HG03280 (cell line): ENCODE results near the gene TRIM71.

ENCODE experiments used
- ATAC-seq: cut with Tn5 transposase; IDR thresholded peaks from one replicate; pipeline ENCODE4 v1.9.1; 2021; ENCODE audit warnings: mild to moderate bottlenecking, moderate library complexity; ENCODE audit not compliant: unreplicated experiment

The TRIM71 gene

DNA sequence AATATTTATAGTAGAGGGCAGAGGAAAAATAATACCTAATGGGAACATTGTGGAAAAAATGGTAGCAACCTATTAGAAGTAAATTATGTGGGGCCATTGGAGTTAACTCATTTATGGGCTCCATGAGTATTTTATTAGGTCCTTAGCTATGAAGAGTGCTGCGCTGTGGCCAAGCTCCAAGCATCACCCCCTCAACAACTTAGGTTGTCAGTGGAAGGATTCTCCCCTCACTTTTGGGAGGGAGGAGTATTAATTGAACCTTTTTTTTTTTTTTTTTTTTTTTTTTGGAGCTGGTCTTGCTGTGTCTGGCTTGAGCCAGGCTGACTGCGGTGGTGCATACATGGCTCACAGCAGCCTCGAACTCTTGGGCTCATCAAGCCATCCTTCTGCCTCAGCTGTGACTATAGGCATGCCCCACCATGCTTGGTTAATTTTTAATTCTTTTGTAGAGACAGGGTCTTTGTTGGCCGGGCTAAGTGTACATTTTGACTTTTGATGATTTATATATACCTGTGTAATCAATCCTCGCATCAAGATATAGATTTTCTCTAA is 45.2 kb downstream of the TRIM71 start:
- ATAC-seq, result no peak

DNA sequence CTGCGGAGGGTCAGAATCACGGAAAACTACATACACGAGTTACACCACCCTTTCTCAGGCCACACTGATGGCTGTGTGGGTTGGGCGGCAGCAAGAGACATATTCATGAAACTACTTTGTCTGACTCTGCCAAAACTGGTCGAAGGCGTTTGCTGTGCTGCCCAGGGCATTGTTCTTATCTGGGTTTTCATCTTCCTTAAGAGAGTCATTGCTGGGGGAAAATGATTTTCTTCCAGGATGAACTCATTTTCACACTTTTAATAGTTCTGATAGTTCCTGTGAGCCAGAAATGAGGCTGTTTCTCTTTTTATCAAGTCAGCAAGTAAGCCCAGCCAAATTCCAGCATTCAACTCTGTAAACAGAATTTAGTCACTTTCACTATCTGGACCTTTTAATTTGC is 47.6 kb downstream of the TRIM71 start:
- no peak for ATAC-seq

DNA sequence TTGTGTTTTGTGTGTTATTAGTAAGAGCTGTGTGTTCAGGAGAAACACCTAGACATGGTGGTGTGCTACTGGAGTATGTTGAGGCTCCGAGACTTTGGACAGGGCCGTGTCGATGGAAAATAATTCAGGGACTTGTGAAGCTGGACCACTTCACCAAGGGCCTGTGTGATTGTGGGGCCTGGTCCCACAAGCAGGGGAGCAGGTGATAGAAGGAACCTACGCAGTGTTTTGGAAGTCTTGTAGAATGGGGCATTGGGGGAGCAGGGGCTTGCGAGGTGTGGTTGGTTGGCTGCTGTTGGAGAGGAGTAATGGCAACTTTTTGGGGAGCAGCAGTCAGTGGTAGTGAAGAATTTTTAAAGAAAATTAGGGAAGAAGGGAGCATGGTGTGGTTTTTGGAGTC is 48.7 kb downstream of the TRIM71 start:
- ATAC-seq, result no peak

DNA sequence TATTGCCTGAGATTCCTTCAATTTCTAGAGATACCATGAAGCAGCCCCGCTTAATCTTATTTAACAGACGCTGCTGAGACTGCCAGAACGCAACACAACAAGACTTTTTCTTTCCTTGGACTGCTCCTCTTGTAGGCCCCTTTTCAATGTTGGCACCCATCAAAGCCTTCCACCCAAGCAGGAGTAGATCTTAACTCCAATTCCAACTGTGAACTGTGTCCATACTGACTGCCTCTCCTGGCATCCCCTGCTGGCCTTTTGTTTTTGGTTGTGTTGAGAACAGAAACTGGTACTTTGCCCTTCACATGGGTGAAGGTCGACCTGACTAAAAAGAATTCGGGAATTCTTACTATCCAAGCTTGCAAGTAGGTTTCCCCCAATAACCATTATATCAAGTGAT is 50.2 kb downstream of the TRIM71 start:
- no peak for ATAC-seq

DNA sequence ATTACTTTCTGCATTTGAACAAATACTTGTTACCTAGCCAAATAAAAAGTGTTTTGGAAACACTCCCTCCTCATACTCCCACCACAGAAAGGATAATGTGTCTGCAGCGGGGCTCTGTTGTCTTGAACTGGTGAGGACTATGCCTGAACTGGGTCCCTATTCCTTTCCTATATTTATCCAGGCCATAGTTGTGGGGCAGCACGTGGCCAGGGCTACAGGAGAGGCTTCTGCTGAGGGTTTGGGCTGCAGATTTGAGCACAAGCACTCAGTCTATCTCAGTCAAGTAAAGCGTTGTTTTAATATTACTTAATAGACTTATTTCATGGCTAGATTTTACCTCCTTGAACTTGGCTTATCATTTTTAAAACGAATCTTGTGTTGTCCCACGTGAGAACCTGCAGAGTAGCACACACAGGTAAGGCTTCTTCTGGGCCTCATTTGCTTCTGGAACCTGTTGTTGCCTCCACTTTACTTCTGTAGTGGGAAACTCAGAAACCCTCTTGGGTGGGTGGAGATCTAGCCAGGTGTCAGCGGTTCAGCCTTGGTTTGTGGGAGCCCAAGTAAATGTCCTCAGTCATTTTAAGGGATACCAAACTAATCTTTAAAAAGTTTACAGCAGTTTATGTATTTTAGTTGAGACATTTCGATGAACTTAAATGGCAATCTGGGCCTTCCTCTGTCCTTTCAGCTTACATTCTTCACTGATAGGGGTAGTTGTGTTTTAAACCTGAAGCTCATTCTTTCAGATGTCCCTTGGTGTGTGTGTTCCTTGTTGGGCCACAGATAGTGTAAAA is 51.1 kb downstream of the TRIM71 start:
- no peak for ATAC-seq

DNA sequence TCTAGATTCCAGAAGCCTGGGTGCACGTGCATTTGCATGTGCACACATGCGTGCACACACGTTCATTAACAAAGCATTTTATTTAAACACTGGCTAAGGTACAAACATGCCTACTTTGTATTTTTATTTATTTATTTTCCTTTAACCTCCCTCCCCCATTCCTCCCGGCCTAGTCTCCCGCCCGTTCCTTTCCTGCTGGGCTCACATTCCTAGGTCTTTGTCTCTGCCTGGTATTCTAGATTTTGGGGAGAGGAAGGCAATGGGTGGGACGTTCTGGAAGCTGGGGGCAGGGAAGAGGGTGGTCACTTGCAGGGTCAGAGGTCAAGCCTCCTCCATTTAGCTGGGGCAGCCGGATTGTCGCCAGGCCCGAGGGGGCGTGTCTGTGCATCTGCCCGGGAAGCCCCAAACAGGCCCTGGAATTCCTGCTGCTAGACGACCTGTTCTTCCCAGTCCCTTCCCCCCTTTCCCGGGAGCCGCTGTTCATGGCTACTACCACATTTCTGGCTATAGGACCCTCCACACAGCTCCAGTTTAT is 51.8 kb downstream of the TRIM71 start:
- no peak for ATAC-seq

DNA sequence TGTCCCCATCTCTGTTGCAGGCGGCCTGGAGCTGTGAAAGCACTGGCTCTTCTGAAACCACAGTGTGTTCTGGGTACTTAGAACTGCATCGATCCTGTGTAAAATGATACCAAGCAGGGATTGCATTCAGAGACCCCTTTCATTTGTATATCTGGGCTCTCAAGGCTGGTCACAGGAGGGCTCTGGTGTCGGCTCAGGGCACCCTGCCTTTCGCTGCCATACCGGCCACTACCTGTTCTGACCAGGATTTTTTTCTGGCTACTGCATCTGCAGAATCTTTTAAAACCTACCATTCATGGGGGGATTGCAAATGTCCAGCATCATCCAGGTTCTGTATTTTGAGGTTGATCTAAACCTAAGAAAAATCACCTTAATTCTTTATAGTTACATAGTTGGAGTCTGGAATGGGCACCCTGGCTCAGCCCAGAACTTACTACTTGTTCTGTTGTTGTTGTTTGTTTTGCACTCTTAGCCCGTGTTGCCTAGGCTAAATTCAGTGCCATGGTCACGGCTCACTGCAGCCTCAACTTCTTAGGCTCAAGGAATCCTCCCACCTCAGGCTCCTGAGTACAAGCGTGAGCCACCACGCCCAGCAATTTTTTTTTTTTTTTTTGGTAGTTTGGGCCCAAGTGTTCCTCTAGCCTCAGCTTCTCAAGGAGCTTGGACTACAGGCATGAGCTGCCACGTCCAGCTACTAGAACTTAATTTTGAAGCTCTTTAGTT is 52.7 kb downstream of the TRIM71 start:
- ATAC-seq, result no peak

DNA sequence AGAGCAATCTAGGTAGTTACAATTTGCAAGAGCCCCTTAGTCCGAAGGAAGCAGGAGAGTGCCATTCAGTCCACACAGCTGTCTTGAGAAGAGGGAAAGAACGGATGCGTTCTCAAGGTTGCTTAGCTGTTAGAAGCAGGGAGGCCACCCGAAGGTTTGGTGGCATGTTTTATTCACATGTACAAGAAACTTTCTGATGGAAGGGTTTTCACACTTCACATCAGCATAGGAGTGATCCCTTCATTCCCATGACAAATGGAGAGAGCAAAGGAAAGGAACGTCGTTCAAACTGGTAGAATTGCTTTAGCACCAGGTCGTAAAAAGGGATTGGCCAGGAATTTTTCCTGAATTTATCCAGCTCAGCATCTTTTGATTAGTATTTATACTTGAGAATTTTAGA is 53.5 kb downstream of the TRIM71 start:
- ATAC-seq, result no peak

DNA sequence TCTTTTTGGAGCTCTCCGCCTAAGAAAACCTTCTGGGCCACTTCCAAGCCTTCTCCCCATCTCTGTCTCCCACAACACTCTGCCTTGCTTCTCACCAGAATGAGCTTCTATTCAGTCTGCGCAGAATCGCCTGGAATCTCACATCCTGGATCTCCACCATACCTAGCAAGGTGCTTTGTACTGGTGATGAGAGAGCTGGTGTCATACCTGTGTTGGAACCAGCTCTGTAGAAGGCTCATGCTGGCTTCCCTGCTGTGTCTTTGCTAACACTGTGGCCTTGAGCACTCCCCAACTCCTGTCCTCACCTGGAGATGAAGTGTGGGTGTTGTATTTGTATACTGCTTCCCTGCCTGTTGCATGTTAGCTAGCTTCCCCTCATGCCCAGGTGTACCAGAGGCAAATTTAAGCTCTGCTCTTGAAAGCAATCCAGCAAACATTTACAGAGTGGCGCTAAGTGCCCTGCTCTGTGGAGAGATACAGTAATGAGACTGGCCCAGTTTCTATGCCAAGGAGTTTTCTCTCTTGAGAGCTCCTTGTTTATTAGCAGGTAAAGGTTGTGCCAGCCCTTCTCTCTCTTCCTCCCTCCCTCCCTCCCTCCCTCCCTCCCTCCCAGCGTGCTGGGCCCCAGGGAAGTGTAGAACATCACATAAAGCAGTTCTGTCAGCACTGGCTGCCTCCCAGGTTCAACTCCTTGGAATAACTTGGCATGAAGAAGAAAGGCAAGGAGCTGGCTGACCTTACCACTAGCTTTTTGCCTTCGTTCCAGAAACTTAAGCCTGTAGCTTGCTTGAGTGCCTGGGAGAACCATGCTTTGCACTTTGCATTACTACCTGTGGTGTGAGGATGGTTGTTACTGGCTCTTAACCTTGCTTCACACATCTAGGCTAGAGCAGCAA is 54.9 kb downstream of the TRIM71 start:
- ATAC-seq, result no peak

DNA sequence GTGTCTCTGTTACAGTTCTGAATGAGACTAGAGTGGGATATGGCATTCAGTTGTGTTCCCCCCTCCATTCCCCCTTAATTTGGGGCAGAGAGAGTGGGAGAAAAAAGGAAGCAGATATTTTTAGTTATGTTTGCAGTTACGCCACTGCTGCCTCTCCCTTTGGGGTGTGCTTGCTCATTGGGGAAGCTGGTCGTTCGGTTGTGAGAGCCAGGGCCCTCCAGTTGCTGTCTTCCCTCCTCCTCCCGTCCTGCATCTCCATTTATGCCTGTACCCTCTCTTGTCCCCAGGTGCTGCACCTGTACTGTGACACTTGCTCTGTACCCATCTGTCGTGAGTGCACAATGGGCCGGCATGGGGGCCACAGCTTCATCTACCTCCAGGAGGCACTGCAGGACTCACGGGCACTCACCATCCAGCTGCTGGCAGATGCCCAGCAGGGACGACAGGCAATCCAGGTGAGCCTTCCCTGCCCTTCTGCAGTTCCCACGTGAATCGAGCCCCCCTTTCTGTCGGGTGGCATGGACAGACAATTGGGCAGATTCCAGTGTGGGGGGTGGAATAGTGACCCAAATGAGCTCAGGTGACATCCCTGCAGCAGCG is 55.8 kb downstream of the TRIM71 start:
- no peak for ATAC-seq

DNA sequence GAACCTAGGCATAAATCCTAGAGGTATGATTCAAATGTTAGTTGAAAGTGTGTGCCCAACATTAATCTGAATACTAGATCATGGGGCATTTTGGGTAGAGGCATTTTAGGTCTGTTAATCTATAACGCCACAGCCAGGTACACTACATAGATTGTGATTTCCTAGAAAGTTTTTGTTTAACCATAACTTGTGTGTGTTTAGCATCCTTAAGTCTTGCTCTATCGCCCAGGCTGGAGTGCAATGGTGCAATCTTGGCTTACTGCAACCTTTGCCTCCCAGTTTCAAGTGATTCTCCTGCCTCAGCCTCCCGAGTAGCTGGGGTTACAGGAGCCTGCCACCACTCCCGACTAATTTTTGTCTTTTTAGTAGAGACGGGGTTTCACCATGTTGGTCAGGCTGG is 59.1 kb downstream of the TRIM71 start:
- ATAC-seq, result no peak

DNA sequence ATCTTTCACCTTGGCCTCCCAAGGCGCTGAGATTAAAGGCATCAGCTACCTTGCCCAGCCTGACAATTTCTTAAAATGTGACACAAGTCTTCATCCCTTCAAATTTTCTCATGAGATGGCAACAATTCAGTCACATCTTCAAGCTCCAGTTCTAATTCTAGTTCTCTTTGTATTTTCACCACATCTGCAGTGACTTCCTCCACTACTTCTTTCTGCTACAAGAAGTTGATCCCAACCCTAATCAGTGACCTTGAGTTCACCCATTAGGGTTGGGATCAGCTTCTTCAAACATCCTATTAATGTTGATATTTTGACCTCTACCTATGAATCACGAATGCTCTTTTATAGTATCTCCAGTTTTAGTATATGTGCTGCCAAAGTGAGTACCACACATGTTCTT is 59.8 kb downstream of the TRIM71 start:
- ATAC-seq, result no peak

DNA sequence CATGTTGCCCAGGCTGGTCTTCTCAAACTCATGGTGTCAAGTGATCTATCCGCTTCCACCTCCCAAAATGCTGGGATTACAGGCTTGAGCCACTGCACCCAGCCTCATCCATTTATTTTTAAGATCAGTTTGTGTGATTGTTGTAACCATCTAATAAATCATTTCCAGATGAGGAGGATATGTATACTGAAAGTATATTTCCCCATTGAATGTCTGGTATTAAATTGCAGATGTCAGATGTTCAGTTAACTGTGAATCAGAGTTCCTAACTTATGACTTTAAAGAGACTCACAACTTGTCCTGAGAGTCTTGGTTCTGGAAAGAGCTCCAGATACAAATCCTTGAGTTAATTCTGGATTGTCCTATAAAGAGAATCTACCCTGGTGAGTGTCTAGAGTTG is 62.4 kb downstream of the TRIM71 start:
- no peak for ATAC-seq

DNA sequence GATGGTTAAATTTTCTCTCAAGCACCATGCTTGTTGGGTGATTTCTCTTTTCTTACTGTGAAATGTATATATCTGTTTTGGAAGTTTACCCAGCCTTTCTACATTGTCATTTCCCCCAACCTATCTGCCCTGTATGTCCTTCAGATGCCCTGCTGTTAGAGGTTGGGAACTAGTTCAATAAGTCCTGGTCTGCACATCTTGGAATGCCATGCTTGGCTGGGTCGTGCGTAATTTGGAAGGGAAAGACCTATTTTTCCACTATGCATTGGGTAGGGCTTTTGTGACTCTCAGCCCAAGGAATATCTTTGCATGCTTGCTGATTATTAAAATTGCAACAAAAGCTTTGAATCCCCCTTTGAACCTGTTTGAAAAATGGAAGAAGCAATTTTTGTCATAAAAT is 63.8 kb downstream of the TRIM71 start:
- no peak for ATAC-seq

DNA sequence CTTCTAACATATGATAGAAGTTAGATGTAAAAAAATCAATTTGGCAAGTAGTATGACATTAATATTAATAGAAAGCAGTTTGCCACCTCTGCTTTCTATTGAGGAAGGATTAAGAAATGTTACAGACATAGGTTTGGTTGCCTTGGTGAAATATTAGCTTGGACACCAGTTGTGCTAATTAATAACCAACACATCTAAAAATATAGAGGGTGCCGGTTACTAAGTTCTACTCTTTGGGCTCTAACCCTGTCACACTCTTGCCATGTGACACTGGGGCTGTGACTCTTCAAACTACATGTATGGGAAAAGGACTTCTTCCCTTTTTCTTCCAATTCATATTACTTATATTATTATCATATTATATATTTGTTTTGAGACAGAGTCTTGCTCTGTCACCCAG is 64.4 kb downstream of the TRIM71 start:
- ATAC-seq, result no peak

DNA sequence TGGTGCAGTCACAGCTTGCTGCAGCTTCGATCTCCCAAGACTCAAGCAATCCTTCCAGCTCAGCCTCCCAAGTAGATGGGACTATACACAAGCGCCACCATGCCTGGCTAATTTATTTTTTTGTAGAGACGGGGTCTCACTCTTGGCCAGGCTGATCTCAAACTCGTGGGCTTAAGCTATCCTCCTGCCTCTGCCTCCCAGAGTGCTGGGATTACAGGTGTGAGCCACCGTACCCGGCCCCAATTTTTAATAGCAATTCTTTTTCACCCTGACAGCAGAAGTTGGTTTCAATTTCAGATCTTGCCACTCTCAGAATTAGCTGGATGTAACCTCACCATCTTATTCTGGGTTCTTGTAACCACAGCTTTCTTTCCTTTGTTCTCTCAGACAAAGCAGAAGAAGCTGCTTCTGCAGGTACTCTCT is 64.8 kb downstream of the TRIM71 start:
- ATAC-seq, result peak; percentile 92

DNA sequence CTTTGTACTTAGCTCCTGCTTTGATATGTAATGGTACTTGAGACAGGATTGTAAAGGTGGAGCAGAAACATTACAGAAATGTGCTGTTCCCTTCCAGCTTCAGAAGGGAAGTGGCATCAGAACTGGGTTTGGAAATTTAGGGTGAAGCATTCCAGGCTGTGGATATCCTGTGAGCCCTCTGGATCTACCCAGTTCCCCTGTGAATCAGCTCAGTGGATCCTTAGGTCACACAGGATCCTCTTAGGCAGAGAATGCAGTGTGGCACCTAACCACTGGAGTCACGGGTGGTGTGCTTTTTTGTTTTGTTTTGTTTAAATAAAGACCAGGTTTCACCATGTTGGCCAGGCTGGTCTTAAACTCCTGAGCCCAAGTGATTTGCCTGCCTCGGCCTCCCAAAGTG is 66.0 kb downstream of the TRIM71 start:
- ATAC-seq, result no peak

DNA sequence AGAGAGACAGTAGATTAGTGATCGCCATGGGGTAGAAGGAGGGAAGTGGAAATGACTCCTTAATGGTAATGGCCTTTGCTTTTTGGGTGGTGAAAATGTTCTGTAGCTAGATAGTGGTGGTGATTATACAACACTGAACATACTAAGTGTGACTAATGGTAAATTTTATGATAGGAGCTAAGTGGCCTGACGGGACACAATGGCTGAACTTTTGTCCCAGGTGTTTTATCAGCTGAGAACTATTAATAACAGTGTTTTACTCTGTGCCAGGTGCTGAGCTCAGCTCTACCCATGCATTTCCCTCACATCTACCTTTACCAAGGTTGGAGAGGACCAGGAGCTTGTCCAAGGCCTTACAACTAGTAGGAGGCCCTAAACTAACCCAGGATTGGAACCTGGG is 66.8 kb downstream of the TRIM71 start:
- no peak for ATAC-seq

DNA sequence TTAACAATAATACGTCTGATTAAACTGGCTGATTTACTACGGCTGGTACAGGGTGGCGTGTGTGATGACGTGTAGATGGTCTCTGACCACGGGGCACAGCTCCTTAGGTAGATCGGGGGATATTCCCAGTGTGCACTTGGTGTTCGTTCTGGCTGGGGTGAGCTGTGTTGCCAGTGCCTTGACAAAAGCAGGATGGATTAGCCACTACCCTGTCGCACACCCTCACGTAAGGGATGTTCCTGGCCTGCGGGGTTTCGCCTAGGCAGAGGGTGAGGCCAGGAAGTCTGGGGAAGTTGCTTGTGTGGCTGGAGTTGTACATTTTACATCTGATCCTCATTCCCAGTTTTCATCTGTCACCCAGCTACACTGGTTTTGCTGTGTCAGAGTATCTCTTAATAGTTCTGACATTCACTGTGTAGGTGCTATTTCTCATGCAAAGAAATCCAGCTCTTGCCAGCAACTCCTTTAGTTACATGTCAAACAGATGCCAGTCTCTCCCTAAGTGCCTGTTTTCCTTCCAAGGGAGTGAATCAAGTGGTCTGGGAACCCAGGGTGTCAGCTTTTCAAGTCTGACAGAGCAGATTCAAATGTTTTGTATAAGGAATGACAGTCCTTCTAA is 67.6 kb downstream of the TRIM71 start:
- no peak for ATAC-seq

DNA sequence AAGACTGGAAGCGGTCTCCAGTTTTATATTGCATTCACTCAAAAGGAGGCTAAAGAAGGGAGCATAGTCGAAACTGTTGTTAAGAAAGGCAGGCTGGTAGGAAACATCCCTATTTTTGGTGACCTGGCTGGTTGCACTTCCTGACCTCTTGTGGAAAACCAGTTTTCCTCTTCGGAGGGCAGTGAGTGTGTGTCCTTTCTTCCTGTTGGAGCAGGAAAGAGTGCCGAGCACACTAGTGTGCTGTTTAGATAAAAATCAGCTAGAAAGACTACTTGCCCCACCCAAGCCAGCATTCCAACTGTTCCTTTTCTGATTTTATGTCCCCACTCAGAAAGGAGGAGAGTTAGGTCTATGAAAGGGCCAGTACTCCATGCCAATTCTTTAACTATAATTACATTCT is 68.5 kb downstream of the TRIM71 start:
- no peak for ATAC-seq
